GM13977 (cell line): Measurements from ENCODE around the gene LORICRIN.

Experiments used
- DNase-seq: peaks from one replicate; pipeline ENCODE4 v3.0.0; 2012; ENCODE audit warnings: low spot score
- CTCF ChIP-seq: IDR thresholded peaks from 2 replicates; pipeline ENCODE4 v1.5.1; 2012; ENCODE audit warnings: mild to moderate bottlenecking, control low read depth; ENCODE audit not compliant: insufficient read depth; ENCODE audit errors: extremely low read depth, missing control alignments
- in situ Hi-C: fragments of 300-500 bp; cut with MboI; formaldehyde crosslinking; loops from one replicate; pipeline ENCODE4 v1.12.0; 2022; ENCODE audit warnings: low sequenced_read_pairs, low pct_unique_long_range_greater_than_20kb, mixed read lengths, inconsistent platforms; ENCODE audit not compliant: unreplicated experiment

The LORICRIN gene

GRCh38 chr1:153307221-153307600 lies 47.7 kb downstream of the LORICRIN start:
- TF ChIP-seq CTCF = no peak
- in situ Hi-C loops = no loop called here
- DNase-seq = no peak

- DNase-seq = no peak
- in situ Hi-C loops = no loop called here
- TF ChIP-seq CTCF = no peak
These were observed 49.1 kb downstream of the LORICRIN start for GRCh38 chr1:153308540-153308939.

GRCh38 chr1:153309441-153309840 lies 50.0 kb downstream of the LORICRIN start:
- no peak for TF ChIP-seq CTCF
- DNase-seq = no peak
- in situ Hi-C loops = no loop called here

GRCh38 chr1:153310526-153310925 lies 51.0 kb downstream of the LORICRIN start:
- no peak for DNase-seq
- TF ChIP-seq CTCF = no peak
- in situ Hi-C loops = no loop called here
